HG03066 (cell line): ENCODE data around the gene HK2.
"Not testable (repeated sequence)": the region's sequence is repeated elsewhere in the genome, so short reads cannot be mapped to it uniquely, and the experiment has no call there.

Source experiments
- ATAC-seq: cut with Tn5 transposase; IDR thresholded peaks from one replicate; pipeline ENCODE4 v1.9.1; 2021; ENCODE audit warnings: low read depth; ENCODE audit not compliant: unreplicated experiment

HK2 gene

GRCh38 chr2:74876081-74876886, 42.4 kb downstream of the HK2 start:
- ATAC-seq, result no peak

GRCh38 chr2:74877376-74877775, 43.4 kb downstream of the HK2 start:
- ATAC-seq, result no peak

- no peak for ATAC-seq
Measured at GRCh38 chr2:74877781-74878433, 44.0 kb downstream of the HK2 start.

GRCh38 chr2:74878551-74878950, 44.6 kb downstream of the HK2 start:
- ATAC-seq, result no peak

GRCh38 chr2:74880054-74880728, 46.3 kb downstream of the HK2 start:
- no peak for ATAC-seq

- ATAC-seq, result no peak
Measured at GRCh38 chr2:74881176-74881575, 47.2 kb downstream of the HK2 start.

GRCh38 chr2:74881626-74882298, 47.8 kb downstream of the HK2 start:
- no peak for ATAC-seq

- no peak for ATAC-seq
Measured at GRCh38 chr2:74882299-74882687, 48.4 kb downstream of the HK2 start.

- no peak for ATAC-seq
Measured at GRCh38 chr2:74883011-74883410, 49.1 kb downstream of the HK2 start.

GRCh38 chr2:74884118-74884762, 50.3 kb downstream of the HK2 start:
- no peak for ATAC-seq

GRCh38 chr2:74884866-74885265, 50.9 kb downstream of the HK2 start:
- no peak for ATAC-seq

- ATAC-seq, result no peak
Measured at GRCh38 chr2:74886251-74886650, 52.3 kb downstream of the HK2 start.

- no peak for ATAC-seq
Measured at GRCh38 chr2:74886811-74887210, 52.9 kb downstream of the HK2 start.

- ATAC-seq, result no peak
Measured at GRCh38 chr2:74887445-74887951, 53.6 kb downstream of the HK2 start.

GRCh38 chr2:74887960-74888700, 54.2 kb downstream of the HK2 start:
- ATAC-seq, result no peak

GRCh38 chr2:74889159-74889558, 55.2 kb downstream of the HK2 start:
- ATAC-seq, result no peak

- ATAC-seq, result no peak
Measured at GRCh38 chr2:74890711-74891110, 56.8 kb downstream of the HK2 start.

- ATAC-seq, result no peak
Measured at GRCh38 chr2:74891136-74891764, 57.3 kb downstream of the HK2 start.

GRCh38 chr2:74891816-74892215, 57.9 kb downstream of the HK2 start:
- not testable (repeated sequence) for ATAC-seq
